Non-pigmented ciliary epithelial cell (primary cell): Measurements from ENCODE around the gene PIEZO2.
"Not testable (repeated sequence)": the region's sequence is repeated elsewhere in the genome, so short reads cannot be mapped to it uniquely, and the experiment has no call there.

Source experiments
- DNase-seq: peaks from one replicate; pipeline ENCODE4 v3.0.0-alpha.2; 2010; ENCODE audit warnings: low read depth

The PIEZO2 gene

DNA sequence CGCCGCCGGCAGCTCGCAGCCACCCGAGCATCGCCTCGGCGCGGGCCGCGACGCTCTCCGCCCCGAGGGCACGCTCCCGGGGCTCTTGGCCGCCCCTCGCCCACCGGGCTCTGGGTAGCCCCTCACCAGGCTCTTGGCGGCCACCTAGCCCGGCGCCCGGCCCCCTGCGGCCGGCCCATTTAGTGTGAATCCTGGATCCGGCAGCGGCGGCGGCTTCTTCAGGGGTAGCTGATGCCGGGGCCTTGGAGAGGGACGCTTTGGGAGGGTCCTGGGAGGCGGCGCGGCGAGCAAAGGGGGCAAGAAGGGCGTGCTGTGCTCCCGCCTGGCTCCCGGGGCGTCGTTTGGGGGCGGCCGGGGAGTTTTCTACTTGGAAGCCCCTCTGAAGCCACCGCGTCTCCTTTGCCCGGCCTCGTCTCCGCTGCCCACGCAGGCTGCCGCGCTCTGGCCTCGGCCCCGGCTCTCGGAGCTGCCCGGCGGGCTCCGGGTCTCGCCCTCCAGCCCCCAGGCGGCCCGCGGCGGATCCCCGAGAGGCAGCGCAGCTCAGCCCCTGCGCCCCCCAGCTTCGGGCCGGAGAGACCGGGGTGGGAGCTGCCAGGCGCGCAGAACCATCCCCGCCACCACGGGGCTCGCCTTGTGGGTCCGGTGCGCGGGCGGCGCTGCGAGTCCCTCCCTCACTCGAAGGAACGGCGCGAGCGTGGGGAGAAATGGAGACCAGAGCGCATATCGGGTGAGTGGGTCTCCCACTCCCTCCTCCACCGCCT lies 509 bp downstream of the PIEZO2 start:
- no peak for DNase-seq

DNA sequence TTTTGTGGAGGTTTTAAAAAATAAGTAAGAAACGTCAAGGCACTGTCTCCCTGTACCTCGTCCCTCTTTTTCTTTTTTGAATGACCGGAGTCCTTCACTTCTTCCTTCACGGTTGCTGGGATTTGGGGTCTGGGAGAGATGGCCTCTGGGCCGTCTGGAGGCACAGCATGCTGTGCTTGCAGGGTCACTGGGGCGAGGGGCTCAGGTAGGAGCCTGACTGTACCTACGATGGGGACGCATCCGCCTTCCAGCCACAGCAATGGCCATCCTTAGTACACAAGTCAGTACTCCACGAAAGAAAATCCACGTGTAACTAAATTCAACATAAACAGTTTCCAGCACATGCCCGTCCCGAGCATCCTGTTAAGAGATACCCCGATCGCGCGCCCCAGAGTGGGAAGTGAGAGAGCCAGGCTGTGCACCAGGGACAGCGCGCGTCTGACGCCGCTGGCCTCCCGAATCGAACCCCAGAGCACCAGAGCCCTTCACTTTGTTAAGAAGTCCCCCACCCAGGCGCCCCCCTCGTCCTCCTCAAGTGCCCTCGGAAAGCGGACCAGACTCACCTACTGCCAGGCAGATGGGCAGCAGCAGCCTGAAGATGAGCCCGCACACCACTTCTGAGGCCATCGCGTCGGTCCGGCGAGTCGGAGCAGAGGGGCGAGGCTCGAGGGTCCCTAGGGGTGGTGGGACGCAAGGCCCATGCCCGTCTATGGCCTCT lies 1.2 kb downstream of the PIEZO2 start:
- DNase-seq = no peak

DNA sequence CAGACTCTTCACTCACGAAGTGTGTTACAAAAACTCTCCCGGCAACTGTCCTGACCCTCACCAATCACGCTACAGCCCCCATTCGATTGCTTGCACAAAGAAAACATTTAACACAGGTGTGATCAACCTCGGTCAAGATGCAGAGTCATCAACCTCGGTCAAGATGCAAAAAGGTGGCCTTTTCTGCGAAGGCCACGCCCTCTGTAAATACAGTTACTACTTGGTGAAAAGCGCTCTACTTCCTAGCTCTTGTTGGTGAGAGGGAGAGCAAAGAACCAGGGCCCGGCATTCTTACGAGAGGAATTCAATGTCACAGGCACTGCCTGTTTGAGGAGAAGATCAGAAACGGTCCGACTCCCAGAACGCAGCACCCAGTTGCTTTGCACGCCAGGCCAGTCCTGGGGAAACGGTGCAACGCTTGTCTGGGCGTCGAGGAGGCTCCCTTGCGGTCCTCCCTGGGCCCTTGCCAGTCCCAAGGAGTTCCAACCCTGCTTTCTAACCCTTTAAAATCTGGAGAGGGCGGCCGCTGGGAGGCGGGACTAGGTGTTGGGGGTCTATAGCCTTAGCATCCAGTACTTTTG lies 1.9 kb downstream of the PIEZO2 start:
- DNase-seq = no peak

DNA sequence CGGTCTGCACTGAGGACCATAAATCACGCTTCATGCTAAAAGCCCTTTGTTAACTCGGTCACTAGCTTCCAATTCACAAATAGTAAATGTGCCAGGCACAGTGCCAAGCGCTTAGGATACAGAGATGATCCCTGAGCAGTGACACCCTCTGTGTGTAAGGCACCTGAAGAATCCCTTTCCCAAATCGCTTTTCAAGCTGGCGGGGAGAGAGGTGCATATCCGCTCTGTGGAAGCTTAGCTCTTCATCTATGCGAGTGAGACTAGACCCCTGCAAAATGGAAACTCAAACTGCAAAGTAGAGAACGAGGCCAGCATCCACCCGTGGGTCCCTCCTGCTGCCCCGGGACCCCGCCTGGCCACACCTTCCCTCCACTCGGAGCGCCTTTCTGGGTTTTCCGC lies 2.4 kb downstream of the PIEZO2 start:
- DNase-seq = no peak

DNA sequence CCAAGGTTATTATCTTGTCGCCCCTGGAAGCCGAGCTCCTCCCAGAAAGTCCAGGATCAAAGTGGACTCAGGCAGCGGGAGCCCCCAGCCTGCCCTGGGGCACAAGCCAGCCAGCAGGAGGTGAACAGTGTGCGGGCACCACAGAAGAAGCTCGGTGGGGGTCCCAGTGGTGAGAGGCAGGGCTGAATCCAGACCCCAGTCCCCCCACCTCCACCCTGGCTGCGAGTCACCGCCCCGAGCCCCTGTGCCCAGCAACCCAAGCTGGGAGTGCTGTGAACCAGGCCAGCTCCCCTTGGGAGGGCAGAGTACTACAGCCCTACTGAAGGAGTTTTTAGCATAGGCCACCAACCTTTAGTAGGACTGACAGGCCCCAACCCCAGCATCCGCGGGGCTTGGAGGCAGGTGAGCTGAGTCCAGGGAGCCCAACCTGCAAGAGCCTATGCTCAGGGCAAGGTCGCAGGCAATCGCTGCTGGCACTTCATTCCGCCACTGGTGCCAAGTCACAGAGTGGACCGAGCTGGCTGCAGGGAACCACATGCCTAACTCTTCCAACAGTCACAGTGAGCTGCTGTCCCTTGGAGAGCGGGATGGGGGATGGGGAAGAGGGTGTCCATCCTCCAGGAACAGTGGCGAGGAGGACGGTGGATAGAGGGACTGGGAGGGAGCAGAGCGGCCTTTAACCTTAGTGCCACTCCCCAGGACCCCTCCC lies 3.0 kb downstream of the PIEZO2 start:
- no peak for DNase-seq

DNA sequence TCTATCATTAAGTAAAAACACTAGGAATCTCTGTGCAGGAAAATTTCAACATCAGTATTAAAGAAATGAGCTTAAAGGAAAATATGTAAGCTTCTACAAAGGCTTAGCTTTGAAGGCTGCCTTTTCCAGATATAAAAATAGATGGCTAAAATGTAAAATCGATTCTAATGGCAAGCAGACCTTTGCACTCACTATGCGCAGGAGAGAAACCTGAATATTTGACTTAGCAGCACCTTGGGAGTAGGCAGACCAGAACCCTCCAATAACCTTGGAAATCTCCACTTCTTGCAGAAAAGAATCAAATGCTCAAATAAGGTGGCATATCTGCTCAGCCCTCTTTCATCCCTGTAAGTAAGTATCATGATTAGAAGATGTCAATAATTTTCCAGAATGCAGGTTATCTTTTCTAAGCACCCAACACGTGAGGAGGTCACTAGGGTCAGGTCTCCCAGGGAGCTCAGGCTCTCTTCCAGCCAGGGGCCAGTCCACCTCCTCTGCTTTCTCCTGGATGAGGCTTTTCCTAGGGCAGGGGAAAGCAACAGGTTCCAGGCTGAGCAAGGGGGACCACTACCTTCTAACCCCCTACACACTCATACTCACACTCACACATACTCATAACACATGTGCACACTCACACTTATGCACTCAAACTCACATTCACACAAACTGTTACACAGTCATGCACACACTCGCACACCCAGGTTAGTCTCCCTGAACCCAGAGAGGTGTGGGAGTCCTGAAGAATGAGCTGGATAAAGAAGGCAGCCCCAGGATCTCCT lies 3.8 kb downstream of the PIEZO2 start:
- DNase-seq = no peak

DNA sequence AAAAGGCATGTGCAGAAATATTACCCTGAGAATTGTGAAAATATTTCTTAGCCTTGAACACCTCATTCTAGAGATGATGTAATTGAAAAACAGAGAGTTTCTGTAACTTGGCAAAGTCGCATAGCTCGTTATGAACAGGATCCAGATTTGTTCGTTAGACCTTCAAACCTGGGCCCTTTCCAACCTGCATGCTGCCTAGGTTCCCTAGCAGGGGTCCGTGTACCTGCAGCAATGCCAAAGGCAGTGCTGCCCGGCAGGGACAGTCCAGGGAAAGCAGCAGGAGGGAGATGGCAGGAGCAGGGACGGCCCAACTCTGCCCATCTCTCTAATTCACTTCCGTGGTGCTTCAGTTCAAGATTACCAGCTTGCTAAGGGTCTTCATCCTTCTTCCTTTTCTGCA lies 12.0 kb downstream of the PIEZO2 start:
- DNase-seq = no peak

DNA sequence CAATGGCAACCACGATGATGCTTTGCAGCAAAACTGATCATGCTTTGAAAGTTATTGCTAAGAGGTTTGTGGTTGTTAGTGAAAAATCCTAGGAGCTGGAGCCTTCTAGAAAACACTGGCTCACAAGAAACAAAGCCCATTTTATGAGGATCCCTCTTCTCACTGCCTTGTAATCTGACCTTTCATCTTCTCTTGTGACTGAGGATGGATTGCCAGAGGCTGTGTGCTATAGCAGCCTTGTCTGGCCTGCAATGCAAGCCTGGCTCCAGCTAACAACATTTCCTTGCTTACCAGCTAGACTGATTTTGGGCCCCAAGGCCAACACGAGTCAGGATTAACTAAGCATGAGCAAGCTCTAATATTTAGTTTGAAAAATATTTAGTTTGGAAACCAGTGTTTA lies 13.1 kb downstream of the PIEZO2 start:
- DNase-seq = no peak

DNA sequence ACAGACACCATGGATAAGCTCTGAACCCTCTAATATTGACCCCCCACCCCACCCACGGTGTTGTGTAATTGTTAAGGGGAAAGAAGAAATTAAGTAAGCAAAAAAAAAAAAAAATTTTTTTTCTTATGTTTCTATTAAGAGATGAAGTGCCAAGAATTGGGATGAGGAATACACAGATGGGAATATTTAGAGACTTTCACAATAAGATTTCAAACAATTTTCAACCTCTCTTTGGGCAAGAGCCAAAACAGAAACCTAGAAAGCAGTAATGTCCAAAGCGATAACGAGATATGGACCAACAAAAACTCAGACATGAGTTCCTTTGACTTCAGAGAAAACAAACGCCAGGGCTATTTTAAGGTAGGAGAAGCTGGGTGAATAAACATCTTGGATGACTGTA lies 14.4 kb downstream of the PIEZO2 start:
- DNase-seq = no peak

DNA sequence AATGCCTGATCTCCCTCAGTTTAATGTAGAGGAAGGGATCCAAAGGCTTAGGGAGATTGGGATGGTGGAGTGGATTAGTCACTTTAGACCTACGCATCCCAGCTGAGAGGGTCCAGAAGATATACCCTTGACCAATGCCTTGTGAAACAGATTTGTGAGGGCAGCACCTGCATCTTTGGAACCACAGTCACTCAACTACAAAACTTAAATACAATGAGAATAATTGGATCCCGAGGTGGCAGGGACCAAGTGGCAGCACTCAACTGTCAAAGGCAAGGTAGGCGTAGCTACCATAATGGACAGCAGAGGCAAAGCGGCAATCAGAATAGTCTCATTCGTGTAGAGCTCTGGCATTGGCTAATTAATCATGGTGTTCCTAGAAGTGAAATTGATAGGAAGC lies 20.3 kb downstream of the PIEZO2 start:
- DNase-seq = not testable (repeated sequence)

DNA sequence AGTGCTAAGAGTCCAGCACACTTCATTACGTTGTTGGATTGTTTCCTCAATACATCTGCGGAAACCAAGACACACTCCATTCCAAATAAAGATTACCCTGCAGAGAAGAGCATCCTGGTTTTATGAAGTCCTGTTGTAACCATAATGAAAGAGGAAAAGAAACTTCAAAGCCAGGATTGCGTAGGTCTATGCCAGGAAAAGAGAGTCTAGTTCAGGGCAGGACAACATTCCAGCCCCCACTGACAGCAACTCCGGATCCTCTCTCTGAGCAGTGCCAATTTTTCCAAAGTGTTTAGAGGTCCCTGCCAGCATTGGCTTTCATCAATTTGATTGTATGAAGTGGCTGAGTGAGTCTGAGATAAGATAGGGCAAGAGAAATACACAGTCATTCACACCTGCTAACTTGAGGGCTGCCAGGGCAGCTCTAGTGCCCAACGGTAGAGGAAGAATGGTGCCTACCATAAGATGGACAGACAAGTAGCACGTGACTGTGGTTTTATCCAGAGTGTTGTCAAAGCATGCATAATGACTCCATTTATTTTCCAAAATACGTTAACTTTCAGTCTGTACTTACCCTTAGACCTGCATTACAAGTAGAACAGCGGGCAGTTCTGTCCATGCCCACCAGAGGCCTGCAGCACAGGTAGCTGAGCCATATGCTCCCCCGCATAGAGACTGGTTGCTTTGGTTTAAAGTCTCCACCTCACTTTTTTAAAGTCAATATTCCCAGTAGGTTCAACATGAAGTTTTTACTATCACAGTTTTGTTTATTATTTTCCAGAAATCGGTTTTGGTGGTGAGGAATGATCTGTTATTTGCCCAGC lies 23.7 kb downstream of the PIEZO2 start:
- DNase-seq = no peak

DNA sequence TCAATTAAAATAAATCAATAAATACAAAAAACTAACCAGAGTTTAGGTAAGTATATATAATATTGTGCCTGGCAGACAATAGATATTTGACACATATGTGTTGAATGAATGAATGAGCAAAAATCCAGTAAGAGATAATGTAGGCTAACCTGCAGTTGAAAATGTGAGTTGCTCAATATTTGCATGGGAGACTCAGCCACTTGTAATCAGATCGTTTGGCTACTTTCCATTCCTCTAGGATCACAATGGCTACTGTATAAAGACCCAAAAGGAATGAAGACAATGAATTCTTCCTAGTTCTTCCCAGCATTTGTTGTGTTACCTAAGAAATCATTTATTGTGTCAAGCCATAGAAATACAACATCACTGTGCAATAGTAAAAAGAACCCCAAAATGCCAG lies 25.3 kb downstream of the PIEZO2 start:
- no peak for DNase-seq

DNA sequence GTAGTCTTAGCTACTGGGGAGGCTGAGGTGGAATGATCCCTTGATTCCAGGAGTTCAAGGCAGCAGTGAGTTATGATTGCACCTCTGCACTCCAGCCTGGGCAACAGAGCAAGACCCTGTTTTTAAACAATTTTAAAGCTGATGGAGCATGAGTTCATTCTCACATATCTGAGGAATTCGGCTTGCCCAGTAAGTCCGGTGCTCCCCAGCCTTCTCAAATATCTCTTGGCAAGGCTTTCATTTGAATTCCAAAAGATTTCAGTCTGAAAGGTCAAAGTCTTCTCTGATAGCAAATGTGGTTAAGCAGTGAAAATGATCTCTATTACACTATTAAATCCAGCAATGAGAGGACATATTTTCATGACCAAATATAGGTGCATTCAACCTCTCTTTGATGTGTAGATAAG lies 27.9 kb downstream of the PIEZO2 start:
- no peak for DNase-seq

DNA sequence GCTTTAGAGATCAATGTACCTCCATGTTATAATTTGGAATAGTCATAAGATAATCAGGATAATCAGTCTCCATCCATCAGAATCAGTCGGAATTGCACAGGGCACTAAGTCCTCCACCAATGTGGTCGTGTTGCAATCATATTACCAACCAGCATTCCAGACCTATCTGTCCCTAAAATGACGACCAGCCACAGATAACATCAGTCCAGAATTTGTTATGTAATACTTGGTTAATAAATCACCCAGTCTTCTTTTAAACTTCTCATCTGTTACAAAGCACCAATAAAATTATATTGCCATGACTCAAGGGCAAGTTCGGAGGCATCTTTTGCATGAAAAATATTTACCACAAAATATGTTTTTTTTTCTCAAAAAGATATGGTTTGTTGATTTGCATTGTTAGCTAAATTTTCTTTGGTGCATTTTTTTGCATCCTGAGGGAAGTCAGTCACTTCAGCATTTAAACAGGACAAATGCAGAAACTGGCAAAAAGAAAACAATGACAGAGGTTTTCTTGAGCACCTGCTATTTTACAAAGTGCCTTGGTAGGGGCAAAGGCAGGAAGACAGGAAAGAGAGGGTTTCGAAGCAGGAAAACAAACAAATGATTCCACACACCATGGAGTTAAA lies 29.3 kb downstream of the PIEZO2 start:
- no peak for DNase-seq

DNA sequence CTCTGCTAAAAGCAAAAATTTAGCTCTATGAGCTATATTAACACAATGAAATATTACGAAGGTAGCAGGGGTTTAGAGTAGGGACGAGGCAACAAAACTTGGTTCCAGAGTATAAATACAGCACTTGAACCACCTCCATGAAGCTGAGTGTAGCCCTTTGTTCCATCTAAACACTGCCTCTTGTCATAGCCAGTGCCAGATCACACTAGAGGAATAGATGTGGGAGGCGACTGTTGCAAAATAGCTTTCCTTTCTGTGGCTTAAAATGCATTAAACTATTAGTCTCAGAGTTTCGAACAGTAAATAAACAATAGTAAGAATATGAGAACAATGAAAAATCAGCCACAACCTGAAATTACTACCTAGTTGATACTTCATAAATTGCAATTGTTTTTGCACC lies 29.8 kb downstream of the PIEZO2 start:
- DNase-seq = no peak

DNA sequence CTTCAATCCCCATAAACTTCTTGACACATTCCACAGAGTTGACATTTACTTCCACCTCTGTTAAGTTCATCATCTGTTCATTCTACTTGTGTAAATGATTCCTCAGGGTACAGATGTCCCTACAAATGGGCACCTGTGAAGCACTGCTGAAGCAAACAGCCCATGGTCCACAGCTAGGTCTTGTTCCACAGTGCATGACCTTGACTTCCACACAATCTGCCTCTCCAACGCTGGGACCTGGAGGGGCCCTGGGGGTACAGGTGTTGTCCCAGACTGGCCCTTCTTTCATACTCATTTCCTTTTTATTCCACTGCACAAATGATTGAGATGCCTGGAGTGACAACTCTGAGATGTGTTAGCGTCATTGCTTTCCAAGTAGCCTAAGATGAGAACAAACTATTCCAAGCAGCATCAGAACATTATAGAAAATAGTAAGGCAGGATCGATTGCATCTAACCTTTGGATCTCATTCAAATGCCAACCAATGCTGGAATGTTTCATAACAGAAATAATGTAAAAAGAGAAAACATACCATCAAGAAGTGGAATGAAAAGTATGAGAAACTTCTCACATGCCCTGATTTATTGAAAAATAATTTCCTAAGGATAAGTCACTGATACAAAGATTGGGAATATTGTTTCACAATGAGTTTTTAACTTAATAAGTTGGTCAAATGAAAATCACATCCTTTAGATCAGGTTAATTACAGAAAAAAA lies 31.2 kb downstream of the PIEZO2 start:
- no peak for DNase-seq

DNA sequence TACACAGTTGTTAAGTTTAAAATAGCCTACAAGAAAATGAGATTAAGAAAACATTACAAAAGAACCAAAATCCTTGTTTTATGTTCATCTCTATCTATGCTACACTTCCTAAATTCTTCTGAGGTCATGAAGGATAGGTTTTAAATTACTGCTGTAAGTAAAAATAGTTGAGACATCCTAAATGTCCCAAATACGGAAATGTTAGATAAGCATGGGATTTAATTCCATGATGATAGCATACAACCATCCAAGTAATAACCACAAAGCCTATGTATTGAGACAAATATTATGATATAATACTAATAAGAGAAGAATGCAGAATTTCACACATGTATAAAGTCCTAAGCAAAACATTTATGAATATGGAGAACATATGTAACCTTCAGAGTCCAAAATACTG lies 34.1 kb downstream of the PIEZO2 start:
- DNase-seq = peak; percentile 27

DNA sequence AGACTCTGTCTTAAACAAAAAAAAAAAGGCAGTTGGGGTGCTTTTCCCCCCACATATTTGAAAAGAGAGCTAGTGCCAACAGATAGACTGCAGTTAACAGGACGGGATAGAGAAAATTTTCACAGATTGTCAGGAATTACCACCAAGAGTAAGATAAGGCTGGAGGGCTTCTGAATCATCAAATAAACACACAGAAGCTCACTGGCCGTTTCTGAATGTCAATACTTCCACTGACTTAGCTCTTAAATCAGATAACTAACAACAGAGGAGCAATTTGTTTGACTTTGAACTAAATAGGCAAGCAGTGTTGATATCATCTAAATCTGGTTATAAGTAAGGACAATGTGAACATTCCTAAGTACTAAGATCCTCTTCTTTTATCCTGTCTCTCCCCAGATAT lies 34.7 kb downstream of the PIEZO2 start:
- DNase-seq = no peak

DNA sequence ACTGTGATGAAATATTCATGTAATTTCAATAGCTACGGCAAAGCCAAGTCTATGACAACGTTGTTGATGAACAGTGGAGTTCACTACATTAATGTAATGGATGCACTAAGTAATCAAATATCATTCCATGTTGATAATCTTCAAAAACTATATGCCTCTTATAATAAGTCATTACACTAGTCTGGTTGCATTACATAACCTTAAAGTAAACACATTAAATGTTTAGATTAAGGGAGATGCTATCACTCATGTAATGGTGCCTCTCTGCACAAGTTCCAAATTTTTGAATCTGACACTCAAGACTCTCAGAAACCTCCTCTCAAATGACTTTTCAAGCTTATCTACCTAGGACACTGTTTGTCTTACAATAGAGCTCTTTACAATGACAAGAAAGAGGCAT lies 35.4 kb downstream of the PIEZO2 start:
- no peak for DNase-seq

DNA sequence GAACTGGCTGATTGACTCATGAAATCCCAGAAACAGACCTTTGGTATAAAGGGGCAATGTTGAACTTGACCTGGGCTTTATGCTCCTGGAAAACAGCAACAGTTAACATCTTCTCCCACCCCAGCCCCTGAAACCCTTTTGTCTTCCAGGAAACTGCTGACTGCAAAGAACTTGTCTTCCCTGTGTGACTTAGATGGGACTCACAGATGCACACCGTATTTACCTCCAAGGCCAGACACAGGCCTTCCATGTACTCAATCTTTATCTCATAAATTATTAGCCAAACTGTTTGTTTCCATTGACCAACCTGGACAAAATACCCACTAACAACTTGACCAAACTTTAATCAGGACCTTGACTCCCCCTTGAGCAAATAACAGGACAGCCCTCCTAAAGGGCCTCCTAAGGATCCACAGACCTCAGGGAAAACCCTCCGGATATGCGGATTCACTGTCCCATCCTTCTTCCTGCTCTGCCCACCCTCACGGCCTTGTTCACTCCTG lies 36.3 kb downstream of the PIEZO2 start:
- DNase-seq = no peak
